ENCODE measurements around the gene PLVAP. TPM values are rescaled to one million over a fixed set of nuclear protein-coding genes. Genes with fewer than 3 reads are reported as not detected.

PLVAP gene
- total and polyA plus RNA-seq, 2 donors (not counting 3 experiments of a cell fraction or from before 2014, with no cell fraction given) = 5.7 to 16.9 TPM

DNA sequence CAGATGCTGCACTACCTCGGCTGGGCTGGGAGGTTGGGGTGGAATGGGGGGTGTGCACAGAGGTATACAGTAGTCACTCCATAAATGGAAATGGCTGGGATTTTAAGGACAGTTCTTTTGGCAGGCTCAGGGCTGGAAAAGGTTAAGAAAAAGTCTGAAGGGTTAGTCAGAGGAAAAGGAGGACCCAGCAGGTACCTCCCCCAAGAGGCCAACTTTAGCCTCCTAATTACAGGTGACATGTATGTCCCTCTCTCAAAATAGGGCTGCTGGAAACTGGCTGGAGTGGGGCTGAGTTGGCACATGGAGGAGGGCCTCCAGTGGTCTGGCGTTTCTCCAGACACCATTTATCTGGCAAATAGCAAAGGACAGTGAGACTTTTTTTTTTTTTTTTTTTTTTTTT is 15.9 kb upstream of the PLVAP start:
- no peak for FAIRE-seq
- no peak for TF ChIP-seq JUN (IDR thresholded peaks at IDR 0.05; ENCODE audit: borderline replicate concordance, insufficient read depth, insufficient read length, low read depth)
- no peaks in the 10 kb centered on the region for H3K79me2 ChIP-seq (ENCODE audit: control insufficient read depth, insufficient read depth, low read length)
- H3K27me3 ChIP-seq (ENCODE audit: control insufficient read depth in 2 of 2, insufficient read depth in 2 of 2, low read length in 2 of 2) = peaks cover 6% of the 10 kb centered on the region in 2 experiments
- dilution Hi-C loops (cut with MboI; ENCODE audit: extremely low pct_ligation_motif_present, low sequenced_read_pairs) = no loop called here
- H3K9me3 ChIP-seq (replicated peaks; ENCODE audit: control insufficient read depth, insufficient read depth, low read length) = no peaks in the 10 kb centered on the region
- H3K27ac ChIP-seq (ENCODE audit: insufficient read depth, low read depth, low read length) = no peak overlapping the region
- peaks cover 16% of the 10 kb centered on the region for H3K4me1 ChIP-seq (ENCODE audit: control insufficient read depth, extremely low read depth, insufficient read depth, low read length)
- H3K36me3 ChIP-seq (ENCODE audit: control insufficient read depth in 2 of 2, extremely low read depth in 1 of 2, insufficient read depth in 2 of 2, low read length in 2 of 2) = no peaks in the 10 kb centered on the region
- intact Hi-C loops (cut with micrococcal nuclease) = no loop called here
- H3K9me1 ChIP-seq (replicated peaks; ENCODE audit: control insufficient read depth, extremely low read depth, insufficient read depth, low read length) = no peaks in the 10 kb centered on the region
- POLR2A ChIA-PET = no interaction called here
- no TSS peak for BruUV-seq (replicated peaks)
- H2AFZ ChIP-seq (ENCODE audit: low read depth, low read length) = no peak overlapping the region
- H3K4me2 ChIP-seq (ENCODE audit: insufficient read depth, low read length) = no peak overlapping the region
- H3K4me3 ChIP-seq (replicated peaks in 1 of 3; ENCODE audit: insufficient read depth in 1 of 3, low read depth in 1 of 3, low read length in 3 of 3) = no peak overlapping the region
- H3K9ac ChIP-seq (replicated peaks; ENCODE audit: extremely low read depth, insufficient read depth, low read length) = no peak overlapping the region
- CTCF ChIA-PET = interaction anchor here (1.4 kb wide), 1 partner anchor 11 kb away, joined by 4 read pairs; no protein-coding TSS in a partner anchor
- H4K20me1 ChIP-seq (replicated peaks; ENCODE audit: control insufficient read depth, extremely low read depth, insufficient read depth, low read length) = no peaks in the 10 kb centered on the region
- no peak for DNase-seq (ENCODE audit: low read depth, low spot score)

DNA sequence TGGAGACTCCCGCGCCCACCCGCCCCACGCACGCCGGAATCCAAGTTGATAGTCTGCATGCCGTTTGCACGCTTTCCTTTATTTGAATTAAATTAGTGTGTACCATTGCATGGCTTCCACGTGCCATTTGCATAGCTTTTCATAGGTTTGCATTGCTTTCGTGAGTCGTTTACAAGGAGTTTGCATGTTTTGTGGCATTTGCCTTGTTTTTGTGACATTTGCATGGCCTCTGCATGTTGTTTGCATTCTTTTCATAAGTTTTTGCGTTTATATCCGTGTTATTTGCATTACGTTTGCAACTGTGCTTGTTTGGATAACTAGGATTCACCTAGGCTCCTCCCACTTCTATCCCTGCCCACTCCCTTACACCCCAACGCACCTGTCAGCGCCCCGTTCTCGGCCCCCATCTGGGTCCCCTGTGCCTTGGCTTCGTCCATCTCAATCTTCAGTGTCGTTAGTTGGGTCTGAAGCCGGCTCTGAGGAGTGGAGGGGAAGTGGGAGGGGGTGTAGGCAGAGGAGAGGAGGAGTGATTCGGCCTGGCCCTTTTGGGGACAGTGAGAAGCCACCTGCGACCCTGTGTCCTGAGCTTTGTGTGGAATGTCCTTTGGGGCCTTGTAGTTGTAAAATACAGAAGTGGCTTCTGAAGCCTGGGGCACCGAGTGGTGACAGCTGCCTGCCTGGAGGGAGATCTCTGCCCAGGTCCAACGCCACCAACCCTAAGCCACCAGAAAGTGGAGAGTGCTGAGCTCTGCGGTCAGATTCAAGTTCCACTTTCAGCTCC is 14.4 kb upstream of the PLVAP start:
- Histone ChIP-seq H3K27ac (ENCODE audit: insufficient read depth, low read depth, low read length) (no peak overlapping the region), H3K79me2 (ENCODE audit: control insufficient read depth, insufficient read depth, low read length) (no peaks in the 10 kb centered on the region), H3K9me3 (replicated peaks; ENCODE audit: control insufficient read depth, insufficient read depth, low read length) (no peaks in the 10 kb centered on the region), H3K9ac (replicated peaks; ENCODE audit: extremely low read depth, insufficient read depth, low read length) (no peak overlapping the region), H3K4me2 (ENCODE audit: insufficient read depth, low read length) (peak overlapping the region; percentile 77), H3K27me3 (ENCODE audit: control insufficient read depth in 2 of 2, insufficient read depth in 2 of 2, low read length in 2 of 2) (peaks cover 6% of the 10 kb centered on the region in 2 experiments), H3K36me3 (ENCODE audit: control insufficient read depth in 2 of 2, extremely low read depth in 1 of 2, insufficient read depth in 2 of 2, low read length in 2 of 2) (no peaks in the 10 kb centered on the region), H3K4me1 (ENCODE audit: control insufficient read depth, extremely low read depth, insufficient read depth, low read length) (peaks cover 16% of the 10 kb centered on the region), H4K20me1 (replicated peaks; ENCODE audit: control insufficient read depth, extremely low read depth, insufficient read depth, low read length) (no peaks in the 10 kb centered on the region), H3K9me1 (replicated peaks; ENCODE audit: control insufficient read depth, extremely low read depth, insufficient read depth, low read length) (no peaks in the 10 kb centered on the region), H2AFZ (ENCODE audit: low read depth, low read length) (peak overlapping the region; percentile 80), H3K4me3 (replicated peaks in 1 of 3; ENCODE audit: insufficient read depth in 1 of 3, low read depth in 1 of 3, low read length in 3 of 3) (peak overlapping the region in 2 of 3 experiments; percentile 6 to 13)
- TF ChIP-seq, protein P1, sequence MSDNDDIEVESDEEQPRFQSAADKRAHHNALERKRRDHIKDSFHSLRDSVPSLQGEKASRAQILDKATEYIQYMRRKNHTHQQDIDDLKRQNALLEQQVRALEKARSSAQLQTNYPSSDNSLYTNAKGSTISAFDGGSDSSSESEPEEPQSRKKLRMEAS (IDR thresholded peaks at IDR 0.05; ENCODE audit: insufficient read depth, insufficient read length) = no peak
- TF ChIP-seq, protein P2, sequence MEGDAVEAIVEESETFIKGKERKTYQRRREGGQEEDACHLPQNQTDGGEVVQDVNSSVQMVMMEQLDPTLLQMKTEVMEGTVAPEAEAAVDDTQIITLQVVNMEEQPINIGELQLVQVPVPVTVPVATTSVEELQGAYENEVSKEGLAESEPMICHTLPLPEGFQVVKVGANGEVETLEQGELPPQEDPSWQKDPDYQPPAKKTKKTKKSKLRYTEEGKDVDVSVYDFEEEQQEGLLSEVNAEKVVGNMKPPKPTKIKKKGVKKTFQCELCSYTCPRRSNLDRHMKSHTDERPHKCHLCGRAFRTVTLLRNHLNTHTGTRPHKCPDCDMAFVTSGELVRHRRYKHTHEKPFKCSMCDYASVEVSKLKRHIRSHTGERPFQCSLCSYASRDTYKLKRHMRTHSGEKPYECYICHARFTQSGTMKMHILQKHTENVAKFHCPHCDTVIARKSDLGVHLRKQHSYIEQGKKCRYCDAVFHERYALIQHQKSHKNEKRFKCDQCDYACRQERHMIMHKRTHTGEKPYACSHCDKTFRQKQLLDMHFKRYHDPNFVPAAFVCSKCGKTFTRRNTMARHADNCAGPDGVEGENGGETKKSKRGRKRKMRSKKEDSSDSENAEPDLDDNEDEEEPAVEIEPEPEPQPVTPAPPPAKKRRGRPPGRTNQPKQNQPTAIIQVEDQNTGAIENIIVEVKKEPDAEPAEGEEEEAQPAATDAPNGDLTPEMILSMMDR (IDR thresholded peaks at IDR 0.05; ENCODE audit: extremely low read depth in 1 of 2, insufficient read depth in 1 of 2, low read depth in 1 of 2, low read length in 2 of 2) = no peak
- no peak for TF ChIP-seq FOS (IDR thresholded peaks at IDR 0.05; ENCODE audit: borderline replicate concordance, insufficient read depth, low read length)
- TF ChIP-seq POLR2A (IDR thresholded peaks at IDR 0.05; ENCODE audit: low read depth, low read length) = no peak
- TF ChIP-seq MYC (IDR thresholded peaks at IDR 0.05; ENCODE audit: low read depth, low read length) = no peak
- TF ChIP-seq GATA2 (IDR thresholded peaks at IDR 0.05; ENCODE audit: insufficient read depth, insufficient read length, low read depth, low read length) = no peak
- no peak for TF ChIP-seq JUN (IDR thresholded peaks at IDR 0.05; ENCODE audit: borderline replicate concordance, insufficient read depth, insufficient read length, low read depth)
- POLR2A ChIA-PET = interaction anchor here (0.7 to 1.4 kb wide), 3 partner anchors 12 to 468 kb away, joined by 3 to 5 read pairs (median 3); partner anchors contain the start of gene MVB12A
- dilution Hi-C loops (cut with MboI; ENCODE audit: extremely low pct_ligation_motif_present, low sequenced_read_pairs) = no loop called here
- DNase-seq (ENCODE audit: low read depth, low spot score) = no peak
- intact Hi-C loops (cut with micrococcal nuclease) = loop anchor here (1.0 kb wide), 2 partner anchors 45 to 99 kb away; no protein-coding TSS in a partner anchor
- no peak for FAIRE-seq
- BruUV-seq (replicated peaks) = no TSS peak
- CTCF ChIA-PET = interaction anchor here (0.7 to 3.2 kb wide), 14 partner anchors 17 to 162 kb away, joined by 3 to 12 read pairs (median 4); partner anchors contain the start of genes ABHD8, ANO8 and SLC27A1

All from endothelial cell of umbilical vein (primary cell).